NOMO-1 treated with dmso at 0.1 percent for 144 hours (cell line): ENCODE measurements around the gene TRPV2.
A peak's percentile ranks its signal among the peaks of the same experiment; 100 is the strongest.

Source experiments
- DNase-seq: peaks from one replicate; lab custom pipeline; 2025; ENCODE audit not compliant: unreplicated experiment; lab: John Stamatoyannopoulos, UW

Gene TRPV2

DNA sequence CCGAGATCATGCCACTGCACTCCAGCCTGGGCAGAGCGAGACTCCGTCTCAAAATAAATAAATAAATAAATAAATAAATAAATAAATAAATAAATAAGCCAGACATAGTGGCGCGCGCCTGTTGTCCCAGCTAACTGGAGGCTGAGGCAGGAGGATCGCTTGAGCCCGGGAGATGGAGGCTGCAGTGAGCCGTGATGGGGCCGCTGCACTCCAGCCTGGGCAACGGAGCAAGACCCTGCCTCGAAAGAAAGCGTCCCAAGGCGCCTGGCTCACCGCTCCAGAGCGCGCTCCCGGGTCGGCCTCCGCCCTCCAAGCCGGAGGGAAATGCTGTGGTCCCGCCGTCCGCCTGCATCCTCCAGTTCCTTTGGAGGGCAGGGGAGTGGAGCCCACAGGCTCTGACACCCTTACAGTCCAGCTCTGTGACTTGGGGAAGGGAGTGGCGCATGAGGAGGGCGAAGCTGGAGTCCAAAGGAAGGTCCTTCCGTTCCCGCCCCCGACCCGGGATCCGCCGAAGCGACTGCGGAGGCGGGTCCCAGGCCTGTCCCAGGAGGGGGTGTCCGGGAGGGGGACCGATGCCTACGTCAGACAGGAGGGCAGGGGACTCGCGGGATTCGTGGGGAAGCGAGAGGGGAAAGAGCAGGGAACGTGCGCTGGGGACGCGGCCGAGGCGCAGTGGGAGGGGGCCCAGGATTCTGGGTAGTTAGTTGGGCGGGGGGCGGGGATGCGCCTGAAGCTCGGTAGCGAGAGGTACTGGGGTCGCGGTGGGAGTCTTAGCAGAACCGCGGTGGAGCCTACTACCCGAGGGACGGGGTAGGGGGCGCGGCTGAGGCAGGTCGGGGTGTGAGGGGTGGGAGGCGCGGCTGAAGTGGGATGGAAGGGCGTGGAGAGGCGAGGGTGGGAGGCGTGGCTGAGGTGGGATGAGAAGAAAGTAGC is 8.4 kb upstream of the TRPV2 start:
- DNase-seq: no peak

GRCh38 chr17:16407911-16408588 is 7.3 kb upstream of the TRPV2 start:
- peak; percentile 23 for DNase-seq

DNA sequence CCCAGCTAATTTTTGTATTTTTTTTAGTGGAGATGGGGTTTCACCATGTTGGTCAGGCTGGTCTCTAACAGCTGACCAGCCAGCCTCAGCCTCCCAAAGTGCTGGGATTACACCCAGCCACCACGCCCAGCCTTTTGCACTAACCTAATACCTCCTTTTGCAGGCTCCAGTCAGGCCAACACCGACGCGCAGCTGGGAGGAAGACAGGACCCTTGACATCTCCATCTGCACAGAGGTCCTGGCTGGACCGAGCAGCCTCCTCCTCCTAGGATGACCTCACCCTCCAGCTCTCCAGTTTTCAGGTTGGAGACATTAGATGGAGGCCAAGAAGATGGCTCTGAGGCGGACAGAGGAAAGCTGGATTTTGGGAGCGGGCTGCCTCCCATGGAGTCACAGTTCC is 2.0 kb downstream of the TRPV2 start:
- no peak for DNase-seq

DNA sequence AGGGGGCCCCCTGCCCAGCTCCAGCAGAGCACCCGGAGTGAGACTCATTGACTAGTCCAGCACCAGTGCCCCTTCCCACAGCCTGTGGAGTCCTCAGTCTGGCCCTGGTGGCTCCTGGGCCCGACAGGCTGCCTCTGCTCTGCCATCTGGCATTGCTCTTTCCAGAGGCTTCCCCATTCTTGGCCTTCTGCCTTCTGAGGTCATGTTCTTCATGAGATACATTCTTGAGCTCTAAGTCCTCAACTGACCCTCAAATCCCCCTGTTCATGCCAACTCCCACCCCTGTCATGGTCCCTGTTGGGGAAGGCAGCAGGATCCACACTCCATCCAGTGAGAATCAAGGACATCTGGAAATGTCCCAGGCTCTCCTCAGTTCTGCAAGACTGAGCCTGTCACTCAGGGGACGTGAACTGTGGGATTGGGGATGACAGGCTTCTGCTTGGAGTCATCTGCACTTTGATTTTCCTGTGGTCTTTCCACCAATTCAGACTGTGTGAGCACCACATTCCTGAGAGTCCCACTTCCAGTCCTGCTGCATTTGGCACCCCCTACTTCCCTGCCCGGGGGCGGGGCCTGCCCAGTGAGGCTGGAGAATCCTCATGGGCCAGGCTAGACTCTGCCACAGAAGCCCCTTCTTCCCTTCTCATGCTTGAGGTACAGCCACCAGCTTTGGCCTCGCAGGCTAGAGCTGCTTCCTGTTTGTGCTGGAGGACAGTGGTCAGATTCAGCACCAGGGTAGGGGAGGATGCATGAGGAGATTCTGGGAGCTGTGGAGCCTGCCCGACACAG is 2.7 kb downstream of the TRPV2 start:
- no peak for DNase-seq

- no peak for DNase-seq
Observed at GRCh38 chr17:16418685-16419068, 3.3 kb downstream of the TRPV2 start.

GRCh38 chr17:16419074-16419928 is 3.9 kb downstream of the TRPV2 start:
- DNase-seq: no peak

GRCh38 chr17:16419929-16420271 is 4.5 kb downstream of the TRPV2 start:
- DNase-seq: no peak

GRCh38 chr17:16422416-16422815 is 7.0 kb downstream of the TRPV2 start:
- DNase-seq: no peak

DNA sequence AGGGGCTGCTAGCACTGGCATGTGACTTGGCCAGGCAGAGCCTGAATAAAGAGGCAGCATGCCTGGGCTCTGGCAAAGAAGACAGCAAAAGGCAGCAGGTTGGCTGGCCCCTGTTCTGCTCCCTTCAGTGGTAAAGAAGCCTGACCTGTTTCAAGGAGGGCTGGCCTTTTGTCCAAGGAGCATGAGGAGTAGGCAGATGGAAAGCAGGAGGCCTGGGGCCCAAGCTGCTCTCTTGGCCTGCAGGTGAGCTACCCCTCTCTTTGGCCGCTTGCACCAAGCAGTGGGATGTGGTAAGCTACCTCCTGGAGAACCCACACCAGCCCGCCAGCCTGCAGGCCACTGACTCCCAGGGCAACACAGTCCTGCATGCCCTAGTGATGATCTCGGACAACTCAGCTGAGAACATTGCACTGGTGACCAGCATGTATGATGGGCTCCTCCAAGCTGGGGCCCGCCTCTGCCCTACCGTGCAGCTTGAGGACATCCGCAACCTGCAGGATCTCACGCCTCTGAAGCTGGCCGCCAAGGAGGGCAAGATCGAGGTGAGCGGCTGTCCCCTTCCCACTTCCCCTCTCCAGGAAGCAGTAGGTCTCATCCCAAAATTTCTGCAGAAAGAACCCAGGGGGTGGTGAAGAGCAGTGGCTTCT is 8.0 kb downstream of the TRPV2 start:
- DNase-seq: no peak

DNA sequence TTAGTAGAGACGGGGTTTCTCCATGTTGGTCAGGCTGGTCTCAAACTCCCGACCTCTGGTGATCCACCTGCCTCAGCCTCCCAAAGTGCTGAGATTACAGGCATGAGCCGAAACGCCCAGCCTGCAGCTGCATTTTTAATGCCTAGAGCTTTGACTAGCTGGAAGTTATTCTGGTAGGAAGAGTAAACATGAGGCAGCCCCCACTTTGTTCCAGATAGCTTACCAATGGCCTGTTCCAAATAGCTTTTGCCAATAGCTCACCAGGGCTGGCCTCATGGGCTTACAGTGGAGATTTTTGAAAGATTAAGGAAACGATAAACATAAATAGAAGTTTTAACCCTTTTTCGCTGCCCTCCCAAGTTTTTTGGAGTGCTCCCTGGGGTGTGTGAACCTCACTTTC is 9.8 kb downstream of the TRPV2 start:
- no peak for DNase-seq

DNA sequence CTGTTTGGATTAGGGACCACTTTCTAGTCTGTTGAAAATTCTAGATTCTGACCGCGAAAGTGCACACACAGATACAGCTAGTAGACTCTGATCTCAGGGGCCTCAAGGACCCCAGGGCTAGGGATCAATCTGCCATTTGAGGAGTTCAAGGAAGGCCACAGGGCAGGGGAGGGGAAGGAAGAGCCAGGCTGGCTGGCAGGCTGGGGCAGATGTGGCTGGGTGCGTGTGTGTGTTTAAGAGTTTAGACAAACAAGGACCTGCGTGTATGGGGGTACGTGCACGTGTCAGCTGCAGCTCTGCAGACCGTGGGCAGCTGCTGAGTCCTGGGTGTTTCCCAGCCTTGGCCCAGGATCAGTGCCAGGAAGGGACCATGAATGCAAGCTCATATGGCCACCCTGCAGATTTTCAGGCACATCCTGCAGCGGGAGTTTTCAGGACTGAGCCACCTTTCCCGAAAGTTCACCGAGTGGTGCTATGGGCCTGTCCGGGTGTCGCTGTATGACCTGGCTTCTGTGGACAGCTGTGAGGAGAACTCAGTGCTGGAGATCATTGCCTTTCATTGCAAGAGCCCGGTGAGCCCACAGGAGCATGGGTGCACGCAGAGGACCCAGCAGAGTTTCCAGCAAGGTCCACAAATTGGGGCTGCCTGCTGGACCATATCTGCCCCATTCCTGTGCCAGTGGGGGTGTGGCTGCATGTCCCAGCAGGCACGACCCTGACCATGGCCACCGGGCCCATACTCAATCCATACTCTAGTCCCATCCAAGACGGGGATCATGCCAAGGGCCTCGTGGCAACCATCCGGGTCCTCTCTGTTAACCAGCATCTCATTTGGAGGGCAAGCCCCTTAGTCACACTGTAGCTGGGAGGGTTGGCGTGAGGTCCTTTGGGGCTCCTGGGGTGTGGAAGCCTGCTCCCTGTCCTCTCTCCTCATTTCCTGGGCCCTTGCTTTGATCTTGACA is 10.6 kb downstream of the TRPV2 start:
- no peak for DNase-seq

DNA sequence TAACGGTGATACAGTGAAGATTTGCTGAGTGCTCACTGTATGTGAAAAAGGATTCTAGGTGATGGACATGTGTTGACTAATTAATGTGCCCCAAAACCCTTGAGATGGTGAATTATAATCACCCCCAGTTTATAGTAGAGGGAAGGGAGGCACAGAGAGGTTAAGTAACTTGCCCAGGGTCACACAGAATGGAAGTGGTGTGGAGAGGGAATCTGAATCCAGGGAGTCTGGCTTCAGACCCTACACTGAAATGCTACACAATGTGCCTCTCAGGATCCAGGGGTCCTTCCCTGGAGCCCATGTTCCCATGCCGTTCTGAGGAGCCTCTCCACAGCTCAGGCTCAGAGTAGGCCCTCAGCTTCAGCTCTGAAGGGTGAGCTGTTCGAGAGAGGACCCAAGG is 11.6 kb downstream of the TRPV2 start:
- no peak for DNase-seq

GRCh38 chr17:16428098-16428882 is 12.9 kb downstream of the TRPV2 start:
- no peak for DNase-seq

DNA sequence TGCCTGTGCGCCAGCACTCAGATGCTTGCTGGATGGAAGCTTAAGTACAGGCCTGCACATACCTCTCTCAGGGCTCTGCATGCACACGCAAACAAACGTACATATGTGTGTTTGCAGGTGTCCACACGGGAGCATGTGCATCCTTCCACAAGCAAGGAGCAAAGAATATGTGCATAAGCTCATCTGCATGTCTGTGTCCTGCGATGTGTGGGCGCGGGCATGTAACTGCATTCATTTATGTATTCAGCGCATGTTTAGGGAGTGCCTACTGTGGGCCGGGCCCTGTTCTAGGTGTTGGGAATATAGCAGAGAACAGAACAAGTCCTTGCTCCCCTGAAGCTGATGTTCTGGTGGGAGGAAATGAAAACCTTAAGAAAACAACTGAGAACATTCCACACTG is 13.7 kb downstream of the TRPV2 start:
- DNase-seq: no peak

- DNase-seq: no peak
Observed at GRCh38 chr17:16430650-16431049, 15.3 kb downstream of the TRPV2 start.

GRCh38 chr17:16432017-16432416 is 16.6 kb downstream of the TRPV2 start:
- DNase-seq: no peak

DNA sequence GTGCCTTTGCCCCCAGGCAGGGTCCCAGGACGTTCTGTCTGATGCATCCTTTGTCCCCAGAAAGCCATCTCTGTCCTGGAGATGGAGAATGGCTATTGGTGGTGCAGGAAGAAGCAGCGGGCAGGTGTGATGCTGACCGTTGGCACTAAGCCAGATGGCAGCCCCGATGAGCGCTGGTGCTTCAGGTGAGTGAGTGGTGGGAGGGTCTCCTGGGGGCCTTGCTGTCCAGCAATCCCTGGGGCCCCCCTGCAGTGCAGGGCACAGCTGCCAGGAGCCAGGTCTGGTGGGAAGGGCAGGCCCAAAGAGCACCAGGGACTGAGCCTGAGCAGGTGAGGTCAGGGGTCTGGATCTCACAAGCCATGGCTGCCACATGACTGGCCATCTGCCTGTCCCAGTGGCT is 18.1 kb downstream of the TRPV2 start:
- no peak for DNase-seq

DNA sequence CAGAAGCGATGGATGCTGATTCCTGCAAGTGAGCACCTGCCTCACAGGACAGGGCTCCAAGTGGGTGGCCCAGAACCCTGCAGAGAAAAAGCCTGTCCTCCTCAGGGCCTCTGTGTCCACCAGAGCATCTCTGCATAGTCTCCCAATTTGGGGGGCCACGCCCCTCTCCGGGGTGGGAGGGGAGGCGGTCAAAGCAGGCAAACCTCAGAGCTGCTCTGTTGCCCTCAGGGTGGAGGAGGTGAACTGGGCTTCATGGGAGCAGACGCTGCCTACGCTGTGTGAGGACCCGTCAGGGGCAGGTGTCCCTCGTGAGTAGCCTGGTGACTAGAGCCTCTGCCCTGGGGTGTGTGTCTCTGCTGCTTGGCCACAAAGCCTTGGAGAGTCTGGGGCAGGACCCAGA is 19.3 kb downstream of the TRPV2 start:
- no peak for DNase-seq
